ENCODE data around the gene ATXN1.

- TF ChIP-seq, protein P1, sequence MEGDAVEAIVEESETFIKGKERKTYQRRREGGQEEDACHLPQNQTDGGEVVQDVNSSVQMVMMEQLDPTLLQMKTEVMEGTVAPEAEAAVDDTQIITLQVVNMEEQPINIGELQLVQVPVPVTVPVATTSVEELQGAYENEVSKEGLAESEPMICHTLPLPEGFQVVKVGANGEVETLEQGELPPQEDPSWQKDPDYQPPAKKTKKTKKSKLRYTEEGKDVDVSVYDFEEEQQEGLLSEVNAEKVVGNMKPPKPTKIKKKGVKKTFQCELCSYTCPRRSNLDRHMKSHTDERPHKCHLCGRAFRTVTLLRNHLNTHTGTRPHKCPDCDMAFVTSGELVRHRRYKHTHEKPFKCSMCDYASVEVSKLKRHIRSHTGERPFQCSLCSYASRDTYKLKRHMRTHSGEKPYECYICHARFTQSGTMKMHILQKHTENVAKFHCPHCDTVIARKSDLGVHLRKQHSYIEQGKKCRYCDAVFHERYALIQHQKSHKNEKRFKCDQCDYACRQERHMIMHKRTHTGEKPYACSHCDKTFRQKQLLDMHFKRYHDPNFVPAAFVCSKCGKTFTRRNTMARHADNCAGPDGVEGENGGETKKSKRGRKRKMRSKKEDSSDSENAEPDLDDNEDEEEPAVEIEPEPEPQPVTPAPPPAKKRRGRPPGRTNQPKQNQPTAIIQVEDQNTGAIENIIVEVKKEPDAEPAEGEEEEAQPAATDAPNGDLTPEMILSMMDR (IDR thresholded peaks at IDR 0.05) = no peak
- no peak for TF ChIP-seq POLR2A (IDR thresholded peaks at IDR 0.05)
These were observed 32.7 kb upstream of the ATXN1 start for GRCh38 chr6:16793828-16794412.
